Stomach (tissue), 9 donors: ENCODE data around the gene NRG4. TPM values are rescaled to one million over a fixed set of nuclear protein-coding genes. Genes with fewer than 3 reads are reported as not detected.
A peak's percentile ranks its signal among the peaks of the same experiment; 100 is the strongest.

Experiments
- DNase-seq, 2 donors: peaks; one replicate each; pipeline versions ENCODE4 v3.0.0 to v3.0.0-alpha.2; 2013 to 2019
- H3K27ac ChIP-seq, 5 donors: fragments of 200-600 bp in 4 of 5; sonication (generic) in 4 of 5; one replicate each; pipeline ENCODE4 v1.5.1; 2013 to 2019; ENCODE audit warnings: mild to moderate bottlenecking in 1 of 5, moderate library complexity in 1 of 5
- H3K27me3 ChIP-seq, 3 donors: fragments of 200-600 bp; sonication (generic); one replicate each; pipeline ENCODE4 v1.5.1; 2017 to 2019; ENCODE audit warnings: mixed run types in 1 of 3
- H3K36me3 ChIP-seq, 4 donors: fragments of 200-600 bp; sonication (generic); 1 replicate in 3 of 4; 2 replicates in 1 of 4; pipeline ENCODE4 v1.5.1; 2016 to 2019
- H3K4me1 ChIP-seq, 4 donors: fragments of 200-600 bp; sonication (generic); one replicate each; pipeline ENCODE4 v1.5.1; 2016 to 2019
- H3K4me3 ChIP-seq, 4 donors: fragments of 200-600 bp; sonication (generic) in 3 of 4; one replicate each; pipeline ENCODE4 v1.5.1; 2016 to 2019; ENCODE audit warnings: mild to moderate bottlenecking in 1 of 4
- H3K9me3 ChIP-seq, 4 donors: fragments of 200-600 bp; sonication (generic); one replicate each; pipeline ENCODE4 v1.5.1; 2016 to 2019
- EP300 ChIP-seq: sonication (generic); formaldehyde crosslinking; IDR thresholded peaks from one replicate; pipeline ENCODE4 v1.6.1; 2017; ENCODE audit warnings: antibody characterized with exemption
- POLR2A ChIP-seq, 4 donors: fragments of 450-650 bp; IDR thresholded peaks; one replicate each; pipeline ENCODE4 v1.6.1; 2016; ENCODE audit warnings: antibody characterized with exemption in 4 of 4, control low read depth in 2 of 4, mild to moderate bottlenecking in 1 of 4, moderate library complexity in 1 of 4
- POLR2AphosphoS5 ChIP-seq, 3 donors: sonication (generic); formaldehyde crosslinking; IDR thresholded peaks; one replicate each; pipeline ENCODE4 v1.6.1; 2016; ENCODE audit warnings: antibody characterized with exemption in 3 of 3
- WGBS, 5 donors: extraction: QIAGEN DNeasy Blood & Tissue Kit in 3 of 5; methylation state at CpG; one replicate each; pipeline versions ENCODE4 v1.1.5 to v1.1.7; 2013 to 2018; 5-methylcytosine and 5-hydroxymethylcytosine counted together
- intact Hi-C: fragments of 100-400 bp; cut with DNase I; formaldehyde crosslinking; loops from one replicate; pipeline ENCODE4 v1.15.1; 2023; ENCODE audit warnings: low total_unique reads
- polyA plus RNA-seq, 3 donors: library from polyadenylated mRNA; stranded (reverse); fragments of 200-250 nt; gene quantifications; one replicate each; pipeline ENCODE4 v1.2.3, GENCODE V29; 2013
- small RNA-seq, 4 donors: library from RNA; depleted of rRNA; stranded (forward); fragments of <200 nt; gene quantifications; one replicate each; pipeline ENCODE3, GENCODE V24; 2016
- total RNA-seq, 5 donors: library from RNA; depleted of rRNA; stranded (reverse); fragments of >200 nt; gene quantifications; one replicate each; pipeline versions ENCODE4 v1.1.0 to v1.2.3, GENCODE V29; 2014 to 2016
- TF ChIP-seq, protein P1 (sequence below), 7 experiments: fragments of 450-650 bp in 4 of 7; fragments of 200-600 bp in 3 of 7; sonication (generic) in 3 of 7; IDR thresholded peaks; one replicate each; pipeline ENCODE4 v1.5.1; 2016 to 2019; ENCODE audit warnings: antibody characterized with exemption in 7 of 7, control low read depth in 2 of 7, mild to moderate bottlenecking in 1 of 7
- donor health status: healthy with polysubstance abuse.
- donor health status: Bipolar disorder and iron deficiency.
- donor health status: healthy.

NRG4 gene
- total and polyA plus RNA-seq, 8 donors: 1.6 to 42.0 (median 19.7) TPM; not detected in 2

DNA sequence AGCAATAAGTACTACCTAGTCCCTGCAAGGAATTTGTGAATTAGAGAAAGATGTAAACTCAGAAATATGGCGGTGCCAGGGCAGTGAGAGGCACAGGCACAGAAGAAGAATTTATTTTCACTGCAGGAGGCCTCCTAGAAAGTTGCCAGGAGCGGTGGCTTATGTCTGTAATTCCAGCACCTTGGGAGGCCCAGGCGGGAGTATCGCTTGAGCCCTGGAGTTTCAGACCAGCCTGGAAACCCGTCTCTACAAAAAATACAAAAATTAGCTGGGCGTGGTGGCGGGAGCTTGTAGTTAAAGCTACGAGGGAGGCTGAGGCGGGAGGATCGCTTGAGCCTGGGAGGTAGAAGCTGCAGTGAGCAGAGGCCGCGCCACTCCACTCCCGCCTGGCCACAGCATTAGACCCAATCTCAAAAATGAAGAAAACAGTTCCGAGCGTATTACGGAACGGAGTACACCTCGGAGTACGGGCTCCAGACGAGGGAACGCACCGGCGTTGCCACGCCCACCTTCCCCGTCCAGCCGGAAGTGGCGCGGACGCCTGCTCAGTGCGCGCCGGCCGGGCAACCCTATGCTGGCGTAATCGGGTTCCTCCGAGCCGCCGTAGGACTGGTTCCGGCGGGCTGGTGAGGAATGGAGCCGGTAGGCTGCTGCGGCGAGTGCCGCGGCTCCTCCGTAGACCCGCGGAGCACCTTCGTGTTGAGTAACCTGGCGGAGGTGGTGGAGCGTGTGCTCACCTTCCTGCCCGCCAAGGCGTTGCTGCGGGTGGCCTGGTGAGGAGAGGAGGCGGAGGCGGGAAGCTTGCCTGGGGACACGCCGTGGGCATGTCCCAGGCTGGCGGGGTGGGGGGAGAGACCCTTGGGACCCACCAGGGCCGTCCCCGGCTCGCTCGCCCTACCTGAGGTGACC lies 108.6 kb downstream of the NRG4 start, which contains the start of gene FBXO22:
TSS of gene FBXO22 (plus strand) at position 548 of the 909 bp plus-strand sequence. CDS start at position 634, 86 bp downstream.
- Histone ChIP-seq H3K4me1 (peaks cover 7 to 44% (median 23%) of the 10 kb centered on the region in 4 donors), H3K36me3 (peaks cover 0 to 11% (median 7%) of the 10 kb centered on the region in 4 donors), H3K27ac (peak within 1 kb of the TSS; percentile 78 to 89 (median 88)), H3K4me3 (peak within 1 kb of the TSS; percentile 73 to 93 (median 85)), H3K9me3 (no peaks in the 10 kb centered on the region), H3K27me3 (no peaks in the 10 kb centered on the region)
- WGBS, 5 donors: 1 to 4% (median 2%) methylated on average over 26 to 63 of the region's 63 CpGs
- DNase-seq: peak; percentile 95 to 98
- intact Hi-C loops: no loop called here
- TF ChIP-seq POLR2A (IDR thresholded peaks at IDR 0.05) (peak in 1 of 4 donors; percentile 8), POLR2AphosphoS5 (IDR thresholded peaks at IDR 0.05) (peak; percentile 88 to 98 (median 92)), EP300 (no peak)

GRCh38 chr15:75902129-75902557 lies 110.1 kb downstream of the NRG4 start:
- 56 to 65% (median 64%) methylated on average over 8 of the region's 8 CpGs for WGBS, 5 donors
- peaks cover 0 to 22% (median 8%) of the 10 kb centered on the region in 4 donors for H3K36me3 ChIP-seq
- H3K4me3 ChIP-seq: no peak overlapping the region
- TF ChIP-seq EP300 (no peak), POLR2AphosphoS5 (IDR thresholded peaks at IDR 0.05) (no peak), POLR2A (IDR thresholded peaks at IDR 0.05) (no peak)
- TF ChIP-seq, protein P1, sequence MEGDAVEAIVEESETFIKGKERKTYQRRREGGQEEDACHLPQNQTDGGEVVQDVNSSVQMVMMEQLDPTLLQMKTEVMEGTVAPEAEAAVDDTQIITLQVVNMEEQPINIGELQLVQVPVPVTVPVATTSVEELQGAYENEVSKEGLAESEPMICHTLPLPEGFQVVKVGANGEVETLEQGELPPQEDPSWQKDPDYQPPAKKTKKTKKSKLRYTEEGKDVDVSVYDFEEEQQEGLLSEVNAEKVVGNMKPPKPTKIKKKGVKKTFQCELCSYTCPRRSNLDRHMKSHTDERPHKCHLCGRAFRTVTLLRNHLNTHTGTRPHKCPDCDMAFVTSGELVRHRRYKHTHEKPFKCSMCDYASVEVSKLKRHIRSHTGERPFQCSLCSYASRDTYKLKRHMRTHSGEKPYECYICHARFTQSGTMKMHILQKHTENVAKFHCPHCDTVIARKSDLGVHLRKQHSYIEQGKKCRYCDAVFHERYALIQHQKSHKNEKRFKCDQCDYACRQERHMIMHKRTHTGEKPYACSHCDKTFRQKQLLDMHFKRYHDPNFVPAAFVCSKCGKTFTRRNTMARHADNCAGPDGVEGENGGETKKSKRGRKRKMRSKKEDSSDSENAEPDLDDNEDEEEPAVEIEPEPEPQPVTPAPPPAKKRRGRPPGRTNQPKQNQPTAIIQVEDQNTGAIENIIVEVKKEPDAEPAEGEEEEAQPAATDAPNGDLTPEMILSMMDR (IDR thresholded peaks at IDR 0.05): no peak
- H3K27me3 ChIP-seq: no peaks in the 10 kb centered on the region
- H3K9me3 ChIP-seq: no peaks in the 10 kb centered on the region
- intact Hi-C loops: no loop called here
- DNase-seq: peak in 1 of 2 donors; percentile 41
- peak overlapping the region in 1 of 5 donors; percentile 26 for H3K27ac ChIP-seq
- H3K4me1 ChIP-seq: peaks cover 7 to 44% (median 23%) of the 10 kb centered on the region in 4 donors

DNA sequence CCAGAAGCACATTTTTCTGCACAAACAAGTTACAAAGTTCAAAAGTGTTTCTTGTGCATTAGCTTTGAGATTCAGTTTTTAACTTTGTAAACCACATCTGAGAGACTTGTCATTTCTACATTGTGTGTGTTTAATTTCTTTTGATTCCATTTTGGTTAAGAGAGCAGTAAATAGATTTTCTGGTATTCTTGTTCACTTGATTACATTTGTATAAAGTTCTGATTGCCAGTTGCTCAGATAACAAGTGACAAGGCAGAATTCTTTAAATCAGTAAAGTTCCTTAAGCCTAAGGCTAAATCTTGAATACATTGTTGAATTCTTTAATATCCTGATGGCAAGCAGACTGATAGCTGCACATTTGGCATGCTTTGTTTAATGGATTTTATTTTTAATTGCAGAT lies 111.6 kb downstream of the NRG4 start:
- intact Hi-C loops: no loop called here
- Histone ChIP-seq H3K4me1 (peaks cover 7 to 30% (median 19%) of the 10 kb centered on the region in 4 donors), H3K4me3 (no peak overlapping the region), H3K27ac (no peak overlapping the region), H3K9me3 (no peaks in the 10 kb centered on the region), H3K27me3 (no peaks in the 10 kb centered on the region), H3K36me3 (peaks cover 0 to 23% (median 10%) of the 10 kb centered on the region in 4 donors)
- no peak for TF ChIP-seq POLR2AphosphoS5 (IDR thresholded peaks at IDR 0.05)
- TF ChIP-seq, protein P1 (IDR thresholded peaks at IDR 0.05): no peak
- no peak for TF ChIP-seq EP300
- TF ChIP-seq POLR2A (IDR thresholded peaks at IDR 0.05): no peak
- no peak for DNase-seq

GRCh38 chr15:75895731-75896130 lies 116.5 kb downstream of the NRG4 start:
- Histone ChIP-seq H3K9me3 (no peaks in the 10 kb centered on the region), H3K27ac (no peak overlapping the region), H3K4me1 (no peaks in the 10 kb centered on the region), H3K4me3 (no peak overlapping the region), H3K36me3 (peaks cover 0 to 40% (median 23%) of the 10 kb centered on the region in 4 donors), H3K27me3 (no peaks in the 10 kb centered on the region)
- intact Hi-C loops: no loop called here
- DNase-seq: no peak
- 58 to 76% (median 63%) methylated on average over 2 of the region's 2 CpGs for WGBS, 5 donors
- TF ChIP-seq POLR2AphosphoS5 (IDR thresholded peaks at IDR 0.05) (no peak), EP300 (no peak), POLR2A (IDR thresholded peaks at IDR 0.05) (no peak)

DNA sequence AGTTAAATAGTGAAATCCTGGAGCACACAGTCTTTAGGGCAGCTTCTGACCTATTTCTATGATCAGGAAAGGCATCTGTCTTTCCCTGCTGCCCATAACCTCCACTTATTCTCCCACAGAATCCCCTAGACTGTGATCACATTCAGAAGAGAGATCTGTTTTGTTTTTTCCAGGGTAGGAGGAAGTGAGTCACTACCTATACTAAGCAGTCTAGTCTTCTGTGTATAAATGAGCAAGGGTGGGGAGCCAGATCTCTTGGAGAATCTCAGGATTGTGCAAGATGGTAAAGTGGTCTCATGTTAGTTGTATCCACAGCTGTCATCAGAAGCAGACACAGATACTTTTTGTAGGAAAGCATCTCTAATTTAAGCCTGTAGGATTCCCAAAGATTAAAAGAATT lies 120.3 kb downstream of the NRG4 start:
- peaks cover 0 to 42% (median 26%) of the 10 kb centered on the region in 4 donors for H3K36me3 ChIP-seq
- H3K27me3 ChIP-seq: no peaks in the 10 kb centered on the region
- no peak for TF ChIP-seq POLR2A (IDR thresholded peaks at IDR 0.05)
- TF ChIP-seq POLR2AphosphoS5 (IDR thresholded peaks at IDR 0.05): peak in 1 of 3 donors; percentile 13
- H3K9me3 ChIP-seq: no peaks in the 10 kb centered on the region
- peak overlapping the region in 3 of 5 donors; percentile 13 to 64 (median 18) for H3K27ac ChIP-seq
- peaks cover 0 to 7% (median 2%) of the 10 kb centered on the region in 4 donors for H3K4me1 ChIP-seq
- H3K4me3 ChIP-seq: no peak overlapping the region
- intact Hi-C loops: no loop called here
- no peak for DNase-seq

Small RNA genes within 50 kb of the gene (small RNA-seq; reads per million reads assigned to genes)
- 0 reads per million in 4 donors for gene RN7SL510P

Other genes with a start within 250 kb of the NRG4 start
- 10 to 100 TPM in 4 of 5 donors, 1 to 10 TPM in 1; 9.0 to 52.0 (median 29.2) TPM for gene UBE2Q2, start 169.0 kb downstream of the NRG4 start, total RNA-seq
- gene UBE2Q2, start 169.0 kb downstream of the NRG4 start, polyA plus RNA-seq: 10 to 100 TPM; 18.0 to 39.0 (median 38.3) TPM
- 100 to 1,000 TPM in 1 of 5 donors, 10 to 100 TPM in 4; 18.0 to 100 (median 21.4) TPM for gene FBXO22, start 108.5 kb downstream of the NRG4 start, total RNA-seq
- 10 to 100 TPM in 2 of 3 donors, 1 to 10 TPM in 1; 8.2 to 16.3 (median 15.8) TPM for gene FBXO22, start 108.5 kb downstream of the NRG4 start, polyA plus RNA-seq
- 1 to 10 TPM in 1 of 5 donors, not detected in 4; 2.8 TPM for gene TMEM266, start 47.6 kb upstream of the NRG4 start, total RNA-seq
- gene TMEM266, start 47.6 kb upstream of the NRG4 start, polyA plus RNA-seq: 1 to 10 TPM in 1 of 3 donors, under 1 TPM in 2; 0.35 to 2.0 (median 0.56) TPM